Esophagus squamous epithelium (tissue), 5 donors: Measurements from ENCODE around the gene CELSR1. TPM values are rescaled to one million over a fixed set of nuclear protein-coding genes. Genes with fewer than 3 reads are reported as not detected.

Experiments used
- DNase-seq: peaks from one replicate; lab custom pipeline; 2025; lab: John Stamatoyannopoulos, UW
- H3K27ac ChIP-seq, 4 donors: fragments of 200-600 bp; sonication (generic); one replicate each; pipeline ENCODE4 v1.5.1; 2016 to 2019; ENCODE audit warnings: mild to moderate bottlenecking in 1 of 4
- H3K27me3 ChIP-seq, 4 donors: fragments of 200-600 bp; sonication (generic); 1 replicate in 3 of 4; 2 replicates in 1 of 4; pipeline versions ENCODE4 v1.5.1 to v1.6.0; 2017 to 2021; ENCODE audit warnings: antibody characterized with exemption in 1 of 4
- H3K36me3 ChIP-seq, 3 donors: fragments of 200-600 bp; sonication (generic); one replicate each; pipeline ENCODE4 v1.5.1; 2016 to 2019
- H3K4me1 ChIP-seq, 3 donors: fragments of 200-600 bp; sonication (generic); one replicate each; pipeline ENCODE4 v1.5.1; 2017 to 2019
- H3K4me3 ChIP-seq, 4 donors: fragments of 200-600 bp; sonication (generic); 1 replicate in 3 of 4; 2 replicates in 1 of 4; pipeline ENCODE4 v1.5.1; 2016 to 2019; ENCODE audit warnings: mild to moderate bottlenecking in 2 of 4, moderate library complexity in 1 of 4
- H3K9me3 ChIP-seq, 3 donors: fragments of 200-600 bp; sonication (generic); one replicate each; pipeline ENCODE4 v1.5.1; 2016 to 2019
- POLR2A ChIP-seq, 4 donors: fragments of 450-650 bp; IDR thresholded peaks; one replicate each; pipeline ENCODE4 v1.6.1; 2017; ENCODE audit warnings: antibody characterized with exemption in 4 of 4, mild to moderate bottlenecking in 4 of 4, moderate library complexity in 3 of 4
- WGBS, 2 donors: methylation state at CpG; one replicate each; pipeline ENCODE4 v1.1.5; 2018; 5-methylcytosine and 5-hydroxymethylcytosine counted together
- intact Hi-C: fragments of 100-400 bp; cut with DNase I; formaldehyde crosslinking; loops from one replicate; pipeline ENCODE4 v1.15.0; 2022
- total RNA-seq, 4 donors: library from RNA; depleted of rRNA; stranded (reverse); fragments of >200 nt; gene quantifications; one replicate each; pipeline ENCODE4 v1.1.0, GENCODE V29; 2016
- TF ChIP-seq, protein P1 (sequence below), 6 experiments: fragments of 450-650 bp in 4 of 6; fragments of 200-600 bp in 2 of 6; sonication (generic) in 2 of 6; IDR thresholded peaks; one replicate each; pipeline ENCODE4 v1.5.1; 2016 to 2019; ENCODE audit warnings: antibody characterized with exemption in 6 of 6, mild to moderate bottlenecking in 4 of 6, moderate library complexity in 4 of 6
- donor health status: DM: yes; HTN: yes; CAD: no.

CELSR1 gene
- total RNA-seq, 4 donors from 2014 or later = 38.7 to 50.6 (median 43.7) TPM

DNA sequence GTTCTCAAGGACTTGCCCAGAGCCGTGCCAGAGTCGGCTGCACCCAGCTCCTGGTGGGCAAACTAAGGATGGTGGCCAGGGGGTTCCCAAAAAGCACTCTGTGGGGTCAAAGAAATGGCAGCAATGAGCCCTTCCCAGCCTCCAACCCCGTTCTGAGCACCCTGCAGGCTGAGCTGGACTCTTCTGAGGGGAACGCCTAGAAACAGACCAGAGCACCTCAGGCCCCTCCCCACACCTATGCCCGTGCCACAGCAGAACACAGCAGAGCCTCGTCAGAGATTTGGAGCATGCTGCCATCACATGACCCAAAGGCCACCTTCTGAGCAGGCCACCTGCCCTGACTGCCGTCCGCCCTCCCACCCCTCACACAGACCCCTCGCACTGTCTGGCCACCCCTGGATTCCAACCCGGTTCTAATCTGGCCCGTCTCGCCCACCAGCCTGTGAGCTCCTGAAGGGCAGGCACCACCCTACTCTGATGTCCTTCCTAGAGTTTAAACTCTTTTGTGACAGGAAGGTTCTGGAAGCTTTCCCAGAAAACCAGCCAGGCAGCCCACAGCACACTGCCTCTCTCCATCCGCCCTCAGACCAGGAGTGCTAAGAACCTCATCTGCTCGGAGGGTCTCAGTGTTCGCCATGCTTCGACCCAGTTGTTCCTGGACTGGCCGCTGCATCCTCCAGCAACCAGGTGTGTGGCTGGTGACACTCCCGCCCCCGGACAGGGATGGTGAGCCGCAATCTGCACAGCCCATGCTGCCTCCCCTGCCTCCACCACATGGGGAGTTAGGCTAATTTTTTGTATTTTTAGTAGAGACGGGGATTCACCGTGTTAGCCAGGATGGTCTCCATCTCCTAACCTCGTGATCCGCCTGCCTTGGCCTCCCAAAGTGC lies 97.6 kb downstream of the CELSR1 start:
- Histone ChIP-seq H3K4me1 (peaks cover 0 to 63% (median 8%) of the 10 kb centered on the region in 3 donors), H3K27me3 (no peaks in the 10 kb centered on the region), H3K27ac (peak overlapping the region in 1 of 4 donors; percentile 26), H3K9me3 (no peaks in the 10 kb centered on the region), H3K36me3 (peaks cover 0 to 26% (median 0%) of the 10 kb centered on the region in 3 donors), H3K4me3 (no peak overlapping the region)
- 72 to 87% methylated on average over 13 to 16 of the region's 24 CpGs for WGBS, 2 donors
- DNase-seq = no peak
- no peak for TF ChIP-seq POLR2A (IDR thresholded peaks at IDR 0.05)
- TF ChIP-seq, protein P1, sequence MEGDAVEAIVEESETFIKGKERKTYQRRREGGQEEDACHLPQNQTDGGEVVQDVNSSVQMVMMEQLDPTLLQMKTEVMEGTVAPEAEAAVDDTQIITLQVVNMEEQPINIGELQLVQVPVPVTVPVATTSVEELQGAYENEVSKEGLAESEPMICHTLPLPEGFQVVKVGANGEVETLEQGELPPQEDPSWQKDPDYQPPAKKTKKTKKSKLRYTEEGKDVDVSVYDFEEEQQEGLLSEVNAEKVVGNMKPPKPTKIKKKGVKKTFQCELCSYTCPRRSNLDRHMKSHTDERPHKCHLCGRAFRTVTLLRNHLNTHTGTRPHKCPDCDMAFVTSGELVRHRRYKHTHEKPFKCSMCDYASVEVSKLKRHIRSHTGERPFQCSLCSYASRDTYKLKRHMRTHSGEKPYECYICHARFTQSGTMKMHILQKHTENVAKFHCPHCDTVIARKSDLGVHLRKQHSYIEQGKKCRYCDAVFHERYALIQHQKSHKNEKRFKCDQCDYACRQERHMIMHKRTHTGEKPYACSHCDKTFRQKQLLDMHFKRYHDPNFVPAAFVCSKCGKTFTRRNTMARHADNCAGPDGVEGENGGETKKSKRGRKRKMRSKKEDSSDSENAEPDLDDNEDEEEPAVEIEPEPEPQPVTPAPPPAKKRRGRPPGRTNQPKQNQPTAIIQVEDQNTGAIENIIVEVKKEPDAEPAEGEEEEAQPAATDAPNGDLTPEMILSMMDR (IDR thresholded peaks at IDR 0.05) = no peak
- intact Hi-C loops = no loop called here

DNA sequence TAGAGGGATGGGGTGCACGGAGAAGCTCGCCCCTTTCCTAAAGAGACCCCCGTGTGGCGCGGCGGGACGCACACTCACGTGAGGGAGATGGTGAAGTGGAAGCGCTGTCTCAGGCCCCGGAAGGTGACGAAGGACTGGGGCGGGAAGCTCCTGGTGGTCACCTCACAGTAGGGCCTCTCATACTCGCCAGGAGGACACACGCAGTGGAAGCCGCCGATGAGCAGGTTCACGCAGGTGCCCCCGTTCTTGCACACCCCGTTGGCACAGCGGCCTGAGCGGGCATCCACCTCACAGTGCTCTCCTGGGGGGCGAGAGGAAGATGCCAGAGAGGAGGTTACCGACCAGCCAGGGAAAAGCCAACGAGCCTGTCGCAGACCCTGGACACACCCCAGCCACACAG lies 98.3 kb downstream of the CELSR1 start:
- DNase-seq = no peak
- peaks cover 0 to 61% (median 5%) of the 10 kb centered on the region in 3 donors for H3K4me1 ChIP-seq
- H3K27ac ChIP-seq = peak overlapping the region in 1 of 4 donors; percentile 26
- peaks cover 0 to 29% (median 0%) of the 10 kb centered on the region in 3 donors for H3K36me3 ChIP-seq
- no peaks in the 10 kb centered on the region for H3K9me3 ChIP-seq
- no peaks in the 10 kb centered on the region for H3K27me3 ChIP-seq
- WGBS, 2 donors = 94% methylated on average over 6 of the region's 25 CpGs; no CpG with 5 or more reads in 1 of the 2 donors
- TF ChIP-seq, protein P1 (IDR thresholded peaks at IDR 0.05) = no peak
- TF ChIP-seq POLR2A (IDR thresholded peaks at IDR 0.05) = no peak
- intact Hi-C loops = no loop called here
- H3K4me3 ChIP-seq = no peak overlapping the region

DNA sequence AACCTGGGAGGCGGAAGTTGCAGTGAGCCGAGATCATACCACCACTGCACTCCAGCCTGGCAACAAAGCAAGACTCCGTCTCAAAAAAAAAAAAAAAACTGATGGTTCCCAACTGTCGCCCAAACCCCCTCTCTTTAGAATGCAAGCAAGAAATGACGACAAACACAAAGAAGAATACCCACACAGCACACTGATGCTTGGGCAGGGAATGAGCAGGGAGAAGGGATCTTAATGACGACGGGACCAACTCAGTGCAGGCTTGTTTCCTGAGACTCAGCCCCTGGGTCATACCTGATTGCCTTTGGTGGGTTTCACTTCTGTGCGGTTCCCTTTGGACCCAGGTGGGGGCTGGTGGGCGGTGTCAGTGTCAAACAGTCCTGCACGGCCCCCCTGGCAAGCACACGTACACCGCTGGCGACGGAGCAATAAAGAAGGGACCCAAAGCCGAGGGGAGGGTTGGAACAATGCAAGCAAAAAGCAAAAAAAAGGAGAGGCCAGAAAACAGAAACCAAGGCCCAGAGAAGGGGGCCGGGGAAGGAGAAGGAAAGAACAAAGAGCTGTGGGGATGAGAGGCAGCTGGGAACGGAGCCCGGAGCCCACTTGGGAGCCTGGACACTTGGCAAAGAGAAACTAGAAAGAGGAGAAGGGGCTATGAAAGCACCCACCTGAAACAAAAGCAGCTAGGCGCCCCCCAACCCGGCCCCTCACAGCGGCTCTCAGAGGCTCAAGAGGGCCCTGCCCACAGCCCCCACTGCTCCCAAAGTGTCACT lies 99.6 kb downstream of the CELSR1 start:
- no peak for TF ChIP-seq POLR2A (IDR thresholded peaks at IDR 0.05)
- TF ChIP-seq, protein P1 (IDR thresholded peaks at IDR 0.05) = no peak
- intact Hi-C loops = no loop called here
- peaks cover 0 to 52% (median 2%) of the 10 kb centered on the region in 3 donors for H3K4me1 ChIP-seq
- H3K36me3 ChIP-seq = peaks cover 0 to 39% (median 0%) of the 10 kb centered on the region in 3 donors
- no peak overlapping the region for H3K4me3 ChIP-seq
- DNase-seq = no peak
- H3K9me3 ChIP-seq = no peaks in the 10 kb centered on the region
- H3K27me3 ChIP-seq = no peaks in the 10 kb centered on the region
- WGBS, 2 donors = 72 to 77% methylated on average over 13 to 21 of the region's 21 CpGs
- H3K27ac ChIP-seq = peak overlapping the region in 2 of 4 donors; percentile 79 to 83

DNA sequence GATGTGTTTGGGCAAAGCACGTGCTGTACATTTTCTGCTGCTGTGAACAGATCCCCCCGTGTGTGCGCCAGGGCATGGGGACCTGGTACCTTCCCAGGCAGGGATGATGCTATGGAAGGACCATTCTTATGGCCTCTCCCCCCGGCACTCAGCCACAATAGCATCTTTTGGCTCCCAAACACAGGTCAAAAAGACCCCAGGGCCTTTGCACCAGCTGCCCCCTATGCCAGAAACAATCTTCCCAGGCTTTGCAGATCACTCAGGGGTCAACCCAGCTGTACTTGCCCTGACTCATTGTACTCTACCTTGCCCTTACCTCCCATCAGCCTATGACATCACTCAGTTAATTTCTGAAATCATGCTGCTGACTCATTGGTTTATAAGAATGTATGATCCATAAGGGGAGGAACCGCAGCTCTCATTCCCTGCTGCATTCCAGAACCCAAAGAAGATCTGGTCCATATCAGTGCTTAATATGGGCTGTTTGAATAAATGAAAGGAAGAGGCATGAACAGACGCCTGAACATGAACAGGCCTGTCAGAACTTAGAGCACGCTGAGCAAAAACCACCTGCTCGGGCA lies 100.7 kb downstream of the CELSR1 start:
- Histone ChIP-seq H3K27me3 (no peaks in the 10 kb centered on the region), H3K4me3 (no peak overlapping the region), H3K4me1 (peaks cover 0 to 56% (median 5%) of the 10 kb centered on the region in 3 donors), H3K27ac (peak overlapping the region; percentile 70 to 83 (median 79)), H3K9me3 (no peaks in the 10 kb centered on the region), H3K36me3 (peaks cover 0 to 39% (median 0%) of the 10 kb centered on the region in 3 donors)
- TF ChIP-seq, protein P1 (IDR thresholded peaks at IDR 0.05) = no peak
- no peak for TF ChIP-seq POLR2A (IDR thresholded peaks at IDR 0.05)
- WGBS, 2 donors = 39 to 62% methylated on average over 5 to 8 of the region's 8 CpGs
- intact Hi-C loops = no loop called here
- no peak for DNase-seq
